Nephron (organoid): Measurements from ENCODE around the gene CD151.
A peak's percentile ranks its signal among the peaks of the same experiment; 100 is the strongest.

Experiments
- H3K27ac Mint-ChIP-seq, 3 experiments: 2 replicates each; pipeline ENCODE4 v1.8.0; 2020; ENCODE audit warnings: mixed read lengths in 3 of 3, mild to moderate bottlenecking in 2 of 3, moderate library complexity in 1 of 3
- H3K27me3 Mint-ChIP-seq: 2 replicates; pipeline ENCODE4 v1.8.0; 2021; ENCODE audit warnings: low read depth, mild to moderate bottlenecking, moderate library complexity, mixed read lengths
- H3K36me3 Mint-ChIP-seq: 2 replicates; pipeline ENCODE4 v1.8.0; 2020; ENCODE audit warnings: low read depth, mixed read lengths
- H3K4me1 Mint-ChIP-seq: 2 replicates; pipeline ENCODE4 v1.8.0; 2020; ENCODE audit warnings: mixed read lengths
- H3K4me3 Mint-ChIP-seq, 3 experiments: 2 replicates each; pipeline ENCODE4 v1.8.0; 2020; ENCODE audit warnings: mild to moderate bottlenecking in 3 of 3, mixed read lengths in 3 of 3, moderate library complexity in 2 of 3
- H3K9me3 Mint-ChIP-seq: 2 replicates; pipeline ENCODE4 v1.8.0; 2020; ENCODE audit warnings: mixed read lengths
- CTCF ChIP-seq, 3 experiments: fragments of 200-600 bp; sonication (generic); IDR thresholded peaks; one replicate each; pipeline ENCODE4 v1.5.0; 2021; ENCODE audit warnings: antibody characterized with exemption in 3 of 3; ENCODE audit not compliant: unreplicated experiment in 3 of 3

CD151 gene

GRCh38 chr11:788953-789940, 43.5 kb upstream of the CD151 start:
- TF ChIP-seq CTCF (IDR thresholded peaks at IDR 0.05; ENCODE audit: unreplicated experiment in 3 of 3), result no peak
- H3K27ac Mint-ChIP-seq, result no peak overlapping the region
- H3K36me3 Mint-ChIP-seq, result peaks cover 3% of the 10 kb centered on the region
- no peak overlapping the region for H3K4me3 Mint-ChIP-seq
- peaks cover 8% of the 10 kb centered on the region for H3K4me1 Mint-ChIP-seq
- H3K9me3 Mint-ChIP-seq, result no peaks in the 10 kb centered on the region
- H3K27me3 Mint-ChIP-seq, result no peaks in the 10 kb centered on the region

- TF ChIP-seq CTCF (IDR thresholded peaks at IDR 0.05; ENCODE audit: unreplicated experiment in 3 of 3), result no peak
- Mint-ChIP-seq H3K27me3 (no peaks in the 10 kb centered on the region), H3K4me1 (peaks cover 8% of the 10 kb centered on the region), H3K36me3 (peaks cover 3% of the 10 kb centered on the region), H3K27ac (no peak within 1 kb of the TSS), H3K4me3 (peak within 1 kb of the TSS in 1 of 3 experiments; percentile 13), H3K9me3 (no peaks in the 10 kb centered on the region)
Measured at GRCh38 chr11:789943-790342, 42.8 kb upstream of the CD151 start, which contains the start of gene CEND1. Gene CEND1, minus strand, starts transcription at chr11:790090. Its CDS starts 1,514 bp downstream, at chr11:788576.

GRCh38 chr11:790721-791564, 41.8 kb upstream of the CD151 start:
- no peak overlapping the region for H3K27ac Mint-ChIP-seq
- H3K9me3 Mint-ChIP-seq, result no peaks in the 10 kb centered on the region
- no peaks in the 10 kb centered on the region for H3K27me3 Mint-ChIP-seq
- H3K4me1 Mint-ChIP-seq, result peaks cover 7% of the 10 kb centered on the region
- peaks cover 3% of the 10 kb centered on the region for H3K36me3 Mint-ChIP-seq
- peak overlapping the region in 1 of 3 experiments; percentile 13 for H3K4me3 Mint-ChIP-seq
- TF ChIP-seq CTCF (IDR thresholded peaks at IDR 0.05; ENCODE audit: unreplicated experiment in 3 of 3), result no peak

GRCh38 chr11:791658-792534, 40.9 kb upstream of the CD151 start:
- H3K4me3 Mint-ChIP-seq, result no peak overlapping the region
- H3K27me3 Mint-ChIP-seq, result no peaks in the 10 kb centered on the region
- H3K27ac Mint-ChIP-seq, result no peak overlapping the region
- no peak for TF ChIP-seq CTCF (IDR thresholded peaks at IDR 0.05; ENCODE audit: unreplicated experiment in 3 of 3)
- peaks cover 3% of the 10 kb centered on the region for H3K36me3 Mint-ChIP-seq
- H3K9me3 Mint-ChIP-seq, result no peaks in the 10 kb centered on the region
- peaks cover 7% of the 10 kb centered on the region for H3K4me1 Mint-ChIP-seq

- Mint-ChIP-seq H3K36me3 (peaks cover 3% of the 10 kb centered on the region), H3K9me3 (no peaks in the 10 kb centered on the region), H3K4me1 (peaks cover 13% of the 10 kb centered on the region), H3K27ac (no peak overlapping the region), H3K4me3 (no peak overlapping the region), H3K27me3 (no peaks in the 10 kb centered on the region)
- TF ChIP-seq CTCF (IDR thresholded peaks at IDR 0.05; ENCODE audit: unreplicated experiment in 3 of 3), result no peak
Measured at GRCh38 chr11:792535-792821, 40.3 kb upstream of the CD151 start.
